Inferior parietal cortex (tissue), 1 donor: Measurements from ENCODE around the gene FBXW9.
"Not testable (repeated sequence)": the region's sequence is repeated elsewhere in the genome, so short reads cannot be mapped to it uniquely, and the experiment has no call there.

Source experiments
- DNase-seq: peaks from one replicate; pipeline ENCODE4 v3.0.0-alpha.2; 2016; ENCODE audit errors: extremely low spot score

The FBXW9 gene

GRCh38 chr19:12656899-12657571 is 39.4 kb downstream of the FBXW9 start:
- DNase-seq: no peak

GRCh38 chr19:12655546-12655945 is 40.9 kb downstream of the FBXW9 start:
- DNase-seq: no peak

GRCh38 chr19:12652219-12652618 is 44.2 kb downstream of the FBXW9 start:
- DNase-seq: no peak

GRCh38 chr19:12649941-12650340 is 46.5 kb downstream of the FBXW9 start:
- no peak for DNase-seq

- no peak for DNase-seq
Observed at GRCh38 chr19:12648088-12648487, 48.3 kb downstream of the FBXW9 start.

GRCh38 chr19:12647490-12648071 is 48.9 kb downstream of the FBXW9 start:
- no peak for DNase-seq

GRCh38 chr19:12647047-12647446 is 49.4 kb downstream of the FBXW9 start:
- no peak for DNase-seq

- no peak for DNase-seq
Observed at GRCh38 chr19:12646551-12646950, 49.9 kb downstream of the FBXW9 start.

GRCh38 chr19:12643716-12644115 is 52.7 kb downstream of the FBXW9 start:
- not testable (repeated sequence) for DNase-seq

- DNase-seq: no peak
Observed at GRCh38 chr19:12642506-12642905, 53.9 kb downstream of the FBXW9 start.

GRCh38 chr19:12641456-12641855 is 55.0 kb downstream of the FBXW9 start:
- DNase-seq: no peak

GRCh38 chr19:12639901-12640613 is 56.4 kb downstream of the FBXW9 start:
- peak; percentile 58 for DNase-seq
